Measurements from ENCODE around the gene MAT2A. TPM values are rescaled to one million over a fixed set of nuclear protein-coding genes. Genes with fewer than 3 reads are reported as not detected.

Gene MAT2A
- total RNA-seq, 2 donors from 2014 or later = 98.6 to 110 TPM

Other genes starting within 250 kb of the MAT2A start
- gene TGOLN2, start 211.2 kb upstream of the MAT2A start, total RNA-seq = 100 to 1,000 TPM; 122 to 125 TPM
- gene RETSAT, start 184.6 kb upstream of the MAT2A start, total RNA-seq = 10 to 100 TPM; 30.3 to 35.9 TPM
- 10 to 100 TPM; 20.0 to 23.2 TPM for gene ELMOD3, start 184.4 kb upstream of the MAT2A start, total RNA-seq
- 10 to 100 TPM; 51.6 to 90.3 TPM for gene CAPG, start 128.8 kb upstream of the MAT2A start, total RNA-seq
- under 1 TPM; 0.26 to 0.40 TPM for gene SH2D6, start 120.5 kb upstream of the MAT2A start, total RNA-seq
- gene GGCX, start 22.3 kb downstream of the MAT2A start, total RNA-seq = 10 to 100 TPM; 15.6 to 17.8 TPM
- 100 to 1,000 TPM in 1 of 2 donors, 10 to 100 TPM in 1; 82.3 to 104 TPM for gene VAMP8, start 38.4 kb downstream of the MAT2A start, total RNA-seq
- 10 to 100 TPM; 38.2 to 39.5 TPM for gene VAMP5, start 45.3 kb downstream of the MAT2A start, total RNA-seq
- 10 to 100 TPM; 42.8 to 43.3 TPM for gene RNF181, start 56.6 kb downstream of the MAT2A start, total RNA-seq
- 1 to 10 TPM; 6.4 to 7.7 TPM for gene TMEM150A, start 63.5 kb downstream of the MAT2A start, total RNA-seq
- 10 to 100 TPM; 31.2 to 37.3 TPM for gene C2orf68, start 72.9 kb downstream of the MAT2A start, total RNA-seq
- 10 to 100 TPM; 46.4 to 54.8 TPM for gene USP39, start 77.0 kb downstream of the MAT2A start, total RNA-seq
- gene SFTPB, start 129.0 kb downstream of the MAT2A start, total RNA-seq = not detected
- gene GNLY, start 155.2 kb downstream of the MAT2A start, total RNA-seq = 10 to 100 TPM in 1 of 2 donors, 1 to 10 TPM in 1; 9.9 to 14.8 TPM
- not detected for gene ATOH8, start 214.8 kb downstream of the MAT2A start, total RNA-seq